GM19043 (cell line): ENCODE results near the gene CNTRL.

Source experiments
- ATAC-seq: cut with Tn5 transposase; IDR thresholded peaks from one replicate; pipeline ENCODE4 v1.9.1; 2021; ENCODE audit warnings: low read depth; ENCODE audit not compliant: unreplicated experiment

The CNTRL gene

GRCh38 chr9:121225240-121225639, 150.5 kb downstream of the CNTRL start:
- no peak for ATAC-seq

- no peak for ATAC-seq
These were observed 151.4 kb downstream of the CNTRL start for GRCh38 chr9:121226175-121226574.
